CD4-positive, alpha-beta T cell treated with Interleukin-2 at 100 ng/mL for 4 hours (primary cell): ENCODE results near the gene PRICKLE1.

Source experiments
- DNase-seq: peaks from one replicate; pipeline ENCODE4 v3.0.0-alpha.2; 2020; ENCODE audit warnings: low spot score

PRICKLE1 gene

DNA sequence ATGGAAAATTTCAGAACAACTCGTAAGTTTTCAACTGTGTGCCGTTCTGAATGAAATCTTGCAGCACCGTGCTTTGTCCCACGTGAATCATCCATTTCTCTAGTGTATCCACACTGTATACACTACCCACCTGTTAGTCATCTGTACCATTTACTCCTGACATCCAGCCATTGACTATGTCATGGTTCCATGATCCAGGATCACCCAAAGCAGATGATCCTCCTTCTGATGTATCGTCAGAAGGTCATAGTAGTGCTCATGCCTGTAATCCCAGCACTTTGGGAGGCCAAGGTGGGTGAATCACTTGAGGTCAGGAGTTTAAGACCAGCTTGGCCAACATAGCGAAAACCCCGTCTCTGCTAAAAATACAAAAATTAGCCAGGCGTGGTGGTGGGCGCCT lies 140.7 kb downstream of the PRICKLE1 start:
- DNase-seq: no peak

- DNase-seq: no peak
Measured at GRCh38 chr12:42447371-42447786, 142.2 kb downstream of the PRICKLE1 start.

DNA sequence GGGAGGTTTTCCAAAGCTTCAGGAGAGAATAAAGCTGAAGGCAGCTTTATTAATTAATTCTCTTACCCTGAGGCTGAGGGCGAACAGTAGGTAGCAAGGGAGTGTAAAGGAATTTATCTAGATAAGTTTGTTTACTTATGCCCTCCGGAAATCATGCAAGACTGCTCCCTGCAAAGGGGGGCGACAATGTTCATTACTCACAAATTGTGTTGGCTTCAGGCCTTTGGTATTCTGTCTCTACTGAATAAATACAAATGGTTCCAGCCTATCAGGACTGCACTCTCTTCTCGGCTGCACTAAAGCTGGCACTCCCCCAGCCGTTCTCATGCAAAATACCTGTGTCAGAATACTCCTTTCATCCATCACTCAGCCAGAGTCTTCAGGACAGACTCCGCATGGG lies 142.8 kb downstream of the PRICKLE1 start:
- no peak for DNase-seq

DNA sequence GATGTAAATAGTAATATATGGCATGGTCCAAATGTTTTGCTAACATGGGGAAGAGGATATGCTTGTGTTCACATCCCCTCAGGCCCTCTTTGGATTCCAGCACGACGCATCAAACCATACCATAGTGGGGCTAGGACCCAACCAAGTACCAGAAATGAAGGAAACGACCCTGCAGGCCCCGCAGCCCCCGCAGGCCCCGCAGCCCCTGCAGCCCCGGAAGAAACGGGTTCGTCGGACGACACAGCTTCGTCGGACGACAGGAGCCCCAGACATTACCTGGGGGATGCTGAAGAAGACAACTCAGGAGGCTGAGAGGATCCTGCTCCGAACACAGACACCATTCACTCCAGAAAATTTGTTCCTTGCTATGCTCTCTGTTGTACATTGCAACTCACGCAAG lies 143.7 kb downstream of the PRICKLE1 start:
- DNase-seq: no peak

- no peak for DNase-seq
Measured at GRCh38 chr12:42444192-42444943, 145.2 kb downstream of the PRICKLE1 start.

DNA sequence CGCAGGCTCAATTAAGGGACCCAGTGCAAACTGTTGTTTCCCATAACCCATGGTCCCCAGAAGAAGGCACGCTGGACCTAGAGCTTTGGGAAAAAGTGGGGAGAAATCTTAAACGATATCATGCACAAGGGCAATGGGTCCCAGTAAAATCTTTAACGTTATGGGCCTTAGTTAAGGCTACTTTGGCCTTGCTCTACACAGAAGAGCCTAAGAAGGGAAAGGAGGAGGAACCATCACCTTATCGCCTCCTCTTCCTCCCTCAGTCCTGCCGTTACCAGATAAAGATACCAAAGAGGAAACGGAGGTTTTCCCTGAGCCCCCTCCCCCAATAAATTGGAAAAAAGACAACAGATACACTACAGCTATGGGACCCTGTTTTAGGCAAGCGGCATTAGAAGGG lies 146.7 kb downstream of the PRICKLE1 start:
- DNase-seq: no peak

DNA sequence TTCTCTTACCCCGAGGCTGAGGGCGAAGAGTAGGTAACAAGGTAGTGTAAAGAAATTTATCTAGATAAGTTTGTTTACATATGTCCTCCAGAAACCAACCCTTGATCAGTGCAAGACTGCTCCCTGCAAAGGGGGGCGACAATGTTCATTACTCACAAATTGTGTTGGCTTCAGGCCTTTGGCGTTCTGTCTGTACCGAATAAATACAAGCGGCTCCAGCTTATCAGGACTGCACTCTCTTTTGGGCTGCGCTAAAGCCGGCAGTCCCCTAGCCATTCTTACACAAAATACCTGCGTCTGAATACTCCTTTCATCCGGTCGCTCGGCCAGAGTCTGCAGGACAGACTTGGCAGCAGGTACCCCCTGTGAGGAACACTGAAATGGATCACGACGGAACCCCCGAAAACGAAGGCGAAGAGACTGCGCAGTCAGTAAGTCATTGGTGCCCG lies 147.2 kb downstream of the PRICKLE1 start:
- DNase-seq: no peak

- no peak for DNase-seq
Measured at GRCh38 chr12:42440608-42441007, 148.9 kb downstream of the PRICKLE1 start.

DNA sequence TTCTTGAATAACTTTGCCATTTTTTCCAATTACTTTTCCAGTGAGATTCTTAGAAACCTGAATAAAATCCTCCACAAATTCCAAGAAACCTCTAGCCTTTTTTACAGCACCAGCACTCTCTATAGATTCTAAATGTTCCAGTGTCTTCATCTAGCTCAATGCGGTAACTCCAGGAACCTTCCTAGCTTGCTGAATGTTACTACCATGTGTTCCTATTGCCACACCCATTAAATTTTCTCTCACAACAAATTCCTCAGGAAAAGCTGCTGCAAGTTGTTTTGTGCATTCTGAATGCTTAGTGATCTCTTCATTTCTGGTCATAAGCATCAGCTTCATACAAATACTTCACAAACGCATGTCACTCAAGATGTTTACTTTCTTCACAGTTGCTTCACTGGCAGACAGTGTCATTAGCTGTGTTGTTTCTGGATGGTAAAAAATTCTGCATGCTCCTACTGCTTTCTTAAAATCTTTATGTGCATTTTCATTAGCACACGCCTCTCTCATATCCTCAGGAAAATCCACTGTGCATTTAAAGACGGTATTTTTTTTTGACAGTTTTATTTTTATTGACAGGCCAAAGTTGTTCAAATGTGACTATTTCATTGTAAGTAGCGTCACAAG lies 156.9 kb downstream of the PRICKLE1 start:
- DNase-seq: no peak

- no peak for DNase-seq
Measured at GRCh38 chr12:42428850-42429249, 160.7 kb downstream of the PRICKLE1 start.

- DNase-seq: no peak
Measured at GRCh38 chr12:42426746-42427145, 162.8 kb downstream of the PRICKLE1 start.

DNA sequence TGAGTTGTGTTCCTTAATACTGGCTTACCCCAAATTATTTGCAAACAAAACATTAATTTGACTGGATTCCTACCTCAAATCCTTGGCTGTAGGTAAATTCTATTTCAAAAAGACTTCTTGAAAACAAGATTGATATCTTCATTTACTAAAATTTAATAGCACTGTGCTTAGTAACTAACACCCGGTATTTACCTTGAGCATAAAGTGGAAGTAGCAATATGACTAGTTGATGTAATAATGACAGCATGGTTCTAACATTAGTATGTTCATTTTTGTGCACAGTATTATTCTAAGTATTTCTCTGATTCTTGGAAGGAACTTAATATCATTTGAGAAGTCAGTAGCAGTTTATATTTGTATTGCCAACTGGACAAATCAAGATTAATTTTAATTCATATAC lies 166.8 kb downstream of the PRICKLE1 start:
- DNase-seq: no peak

DNA sequence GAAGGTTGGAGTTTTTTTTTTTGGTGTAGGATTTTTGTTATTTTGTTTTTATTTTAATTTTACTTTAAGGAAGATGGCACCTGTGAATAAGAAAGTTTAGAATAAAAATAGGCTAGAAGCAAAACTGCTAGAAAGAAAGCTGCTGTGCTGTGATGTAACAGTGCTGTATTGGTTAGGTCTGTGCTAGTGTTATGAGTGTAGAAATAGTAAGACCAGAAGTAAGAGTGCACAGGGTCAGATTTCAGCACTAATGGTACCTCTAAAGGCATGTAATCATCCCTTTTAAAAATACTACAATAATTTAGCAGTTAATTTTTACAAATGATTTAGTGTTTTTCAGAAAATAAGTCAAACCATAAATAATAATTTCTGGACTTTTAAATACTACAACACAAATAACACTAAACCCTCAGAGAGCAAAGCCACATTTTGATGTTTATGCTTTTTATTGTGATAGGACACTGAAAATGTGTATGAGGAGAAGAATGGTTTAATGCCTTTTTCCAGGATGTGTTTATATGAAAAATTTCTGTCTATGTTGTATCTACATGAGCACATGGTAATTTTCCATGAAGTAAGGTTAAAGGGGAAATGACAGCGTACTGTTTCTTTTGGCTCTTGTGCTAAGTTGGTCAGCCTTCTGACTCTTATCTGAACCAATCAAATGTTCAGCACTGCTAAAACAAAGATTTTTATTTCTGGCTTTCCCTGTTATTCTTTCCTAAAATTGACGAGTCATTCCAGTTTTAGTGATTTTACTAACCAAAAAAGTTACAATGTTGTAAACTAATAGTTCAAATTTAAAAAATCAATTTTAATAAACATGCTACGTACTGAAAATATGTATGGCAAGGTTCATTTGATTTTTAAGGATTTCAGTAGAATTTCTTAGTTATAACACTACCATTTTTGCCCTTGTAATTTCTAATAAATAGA lies 167.4 kb downstream of the PRICKLE1 start:
- no peak for DNase-seq

GRCh38 chr12:42420395-42420794 lies 169.2 kb downstream of the PRICKLE1 start:
- DNase-seq: no peak

GRCh38 chr12:42410340-42410739 lies 179.2 kb downstream of the PRICKLE1 start:
- DNase-seq: no peak

DNA sequence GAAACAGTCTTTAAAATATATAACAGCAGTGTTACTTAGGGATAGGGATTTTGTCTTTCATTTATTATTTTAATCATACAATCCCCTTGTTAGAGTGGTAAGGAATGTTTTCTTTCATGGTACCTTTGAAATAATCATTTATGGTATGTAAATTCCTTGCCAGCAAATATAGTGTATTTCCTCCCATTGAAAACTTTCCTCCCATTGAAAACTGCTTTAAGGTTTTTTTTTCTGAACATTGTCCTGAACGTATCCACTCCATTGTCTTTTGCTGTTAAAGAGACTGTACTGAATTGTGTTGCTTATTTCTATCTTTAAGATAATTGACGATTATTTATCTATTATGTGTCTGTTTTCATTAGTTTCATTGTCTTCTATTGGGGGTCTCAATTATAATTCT lies 180.1 kb downstream of the PRICKLE1 start:
- no peak for DNase-seq

- no peak for DNase-seq
Measured at GRCh38 chr12:42407306-42407705, 182.2 kb downstream of the PRICKLE1 start.
